ENCODE measurements around the gene KMT2C.

Gene KMT2C

DNA sequence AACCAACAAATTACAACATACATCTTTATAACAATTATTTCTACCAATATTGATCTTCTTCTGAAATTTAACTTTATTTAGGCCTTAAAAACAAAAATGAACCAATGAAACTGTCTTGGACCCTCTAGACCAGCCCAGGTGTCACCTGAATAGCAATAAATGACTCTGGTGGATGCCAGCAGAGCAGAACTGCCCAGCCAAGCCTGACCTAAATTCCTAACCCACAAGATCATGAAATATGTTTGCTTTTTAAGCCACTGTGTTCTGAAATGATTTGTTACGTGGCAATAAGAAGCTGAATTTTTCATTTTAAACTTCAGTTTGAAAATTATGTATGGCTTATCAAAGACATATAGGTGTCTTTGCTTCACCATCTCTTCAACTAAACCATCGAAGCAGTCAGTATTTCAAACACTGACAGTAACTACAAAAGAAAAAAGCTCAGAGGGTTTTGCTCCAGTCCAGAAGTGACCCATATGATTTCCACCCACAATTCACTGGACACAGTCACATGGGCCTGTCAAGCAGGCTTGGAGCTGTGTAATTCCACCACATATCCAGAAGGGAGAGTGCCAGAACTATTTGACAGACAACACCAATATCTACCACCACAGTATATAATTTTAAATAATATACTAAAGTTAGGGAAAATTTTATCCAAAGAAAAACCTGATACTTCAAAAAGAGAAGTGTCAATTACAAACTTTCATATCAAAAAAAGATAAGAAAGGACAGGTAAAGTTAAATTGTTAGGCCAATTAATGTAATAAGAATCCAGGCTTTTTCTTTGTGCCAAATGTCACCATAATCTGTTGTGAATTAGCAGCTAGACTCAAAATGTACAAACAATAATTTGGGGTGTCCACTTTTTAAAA, 94.5 kb downstream of the KMT2C start:
- H3K9ac ChIP-seq (ENCODE audit: low read length): peak overlapping the region; percentile 25
- peak overlapping the region; percentile 85 for H3K27ac ChIP-seq (ENCODE audit: low read depth, low read length)
- H3K79me2 ChIP-seq (ENCODE audit: insufficient read depth, low read length): peaks cover 96% of the 10 kb centered on the region

DNA sequence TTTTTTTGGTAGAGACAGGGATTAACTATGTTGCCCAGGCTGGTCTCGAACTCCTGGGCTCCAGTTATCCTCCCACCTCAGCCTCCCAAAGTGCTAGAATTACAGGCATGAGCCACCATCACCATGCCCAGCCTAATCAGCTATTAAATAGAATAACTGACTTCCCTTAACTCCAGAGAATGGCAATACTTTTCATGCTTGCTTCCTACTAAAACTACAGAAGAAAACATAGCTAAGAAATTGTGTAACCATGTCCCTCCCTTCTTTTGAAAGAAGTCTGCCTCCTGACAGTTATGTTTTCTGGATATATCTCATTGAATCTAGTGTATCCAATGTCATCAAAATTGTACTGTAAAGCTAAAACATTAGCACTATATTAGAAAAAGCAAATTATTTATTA, 95.6 kb downstream of the KMT2C start:
- H3K4me2 ChIP-seq (ENCODE audit: low read depth, low read length, poor library complexity, severe bottlenecking): peak overlapping the region; percentile 88
- no peak overlapping the region for H3K4me3 ChIP-seq (ENCODE audit: insufficient read depth, low read length, poor library complexity, severe bottlenecking)
- H3K9me3 ChIP-seq (ENCODE audit: insufficient read depth, low read length): no peaks in the 10 kb centered on the region
- peaks cover 97% of the 10 kb centered on the region for H3K79me2 ChIP-seq (ENCODE audit: insufficient read depth, low read length)
- no peaks in the 10 kb centered on the region for H3K9me2 ChIP-seq (replicated peaks; ENCODE audit: insufficient read depth, low read length)
- H3F3A ChIP-seq (ENCODE audit: insufficient read depth): peaks cover 56% of the 10 kb centered on the region
- no peaks in the 10 kb centered on the region for H3K27me3 ChIP-seq (ENCODE audit: low read length)
- H3K27ac ChIP-seq (ENCODE audit: low read depth, low read length): peak overlapping the region; percentile 85
- TF ChIP-seq, protein P1, sequence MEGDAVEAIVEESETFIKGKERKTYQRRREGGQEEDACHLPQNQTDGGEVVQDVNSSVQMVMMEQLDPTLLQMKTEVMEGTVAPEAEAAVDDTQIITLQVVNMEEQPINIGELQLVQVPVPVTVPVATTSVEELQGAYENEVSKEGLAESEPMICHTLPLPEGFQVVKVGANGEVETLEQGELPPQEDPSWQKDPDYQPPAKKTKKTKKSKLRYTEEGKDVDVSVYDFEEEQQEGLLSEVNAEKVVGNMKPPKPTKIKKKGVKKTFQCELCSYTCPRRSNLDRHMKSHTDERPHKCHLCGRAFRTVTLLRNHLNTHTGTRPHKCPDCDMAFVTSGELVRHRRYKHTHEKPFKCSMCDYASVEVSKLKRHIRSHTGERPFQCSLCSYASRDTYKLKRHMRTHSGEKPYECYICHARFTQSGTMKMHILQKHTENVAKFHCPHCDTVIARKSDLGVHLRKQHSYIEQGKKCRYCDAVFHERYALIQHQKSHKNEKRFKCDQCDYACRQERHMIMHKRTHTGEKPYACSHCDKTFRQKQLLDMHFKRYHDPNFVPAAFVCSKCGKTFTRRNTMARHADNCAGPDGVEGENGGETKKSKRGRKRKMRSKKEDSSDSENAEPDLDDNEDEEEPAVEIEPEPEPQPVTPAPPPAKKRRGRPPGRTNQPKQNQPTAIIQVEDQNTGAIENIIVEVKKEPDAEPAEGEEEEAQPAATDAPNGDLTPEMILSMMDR (IDR thresholded peaks at IDR 0.05; ENCODE audit: insufficient read depth, low read length, poor library complexity, severe bottlenecking): no peak
- TF ChIP-seq EZH2phosphoT487 (conservative IDR thresholded peaks at IDR 0.05; ENCODE audit: low read length): no peak
- no peaks in the 10 kb centered on the region for H3K36me3 ChIP-seq (ENCODE audit: low read length)
- peaks cover 40% of the 10 kb centered on the region for H4K20me1 ChIP-seq (ENCODE audit: low read depth, low read length)
- H3K9ac ChIP-seq (ENCODE audit: low read length): no peak overlapping the region
- no peak overlapping the region for H2AFZ ChIP-seq (ENCODE audit: low read depth, low read length, severe bottlenecking)

More for the DNA sequence above, 94.5 kb downstream of the KMT2C start:
- H3K4me3 ChIP-seq (ENCODE audit: insufficient read depth, low read length, poor library complexity, severe bottlenecking): peak overlapping the region; percentile 35
- no peaks in the 10 kb centered on the region for H3K27me3 ChIP-seq (ENCODE audit: low read length)
- H3K4me2 ChIP-seq (ENCODE audit: low read depth, low read length, poor library complexity, severe bottlenecking): peak overlapping the region; percentile 88
- peaks cover 56% of the 10 kb centered on the region for H3F3A ChIP-seq (ENCODE audit: insufficient read depth)
- TF ChIP-seq, protein P1 (IDR thresholded peaks at IDR 0.05; ENCODE audit: insufficient read depth, low read length, poor library complexity, severe bottlenecking): no peak
- no peak for TF ChIP-seq EZH2phosphoT487 (conservative IDR thresholded peaks at IDR 0.05; ENCODE audit: low read length)
- H2AFZ ChIP-seq (ENCODE audit: low read depth, low read length, severe bottlenecking): no peak overlapping the region
- H4K20me1 ChIP-seq (ENCODE audit: low read depth, low read length): peaks cover 29% of the 10 kb centered on the region
- no peaks in the 10 kb centered on the region for H3K9me3 ChIP-seq (ENCODE audit: insufficient read depth, low read length)
- no peaks in the 10 kb centered on the region for H3K9me2 ChIP-seq (replicated peaks; ENCODE audit: insufficient read depth, low read length)
- no peaks in the 10 kb centered on the region for H3K36me3 ChIP-seq (ENCODE audit: low read length)

DNA sequence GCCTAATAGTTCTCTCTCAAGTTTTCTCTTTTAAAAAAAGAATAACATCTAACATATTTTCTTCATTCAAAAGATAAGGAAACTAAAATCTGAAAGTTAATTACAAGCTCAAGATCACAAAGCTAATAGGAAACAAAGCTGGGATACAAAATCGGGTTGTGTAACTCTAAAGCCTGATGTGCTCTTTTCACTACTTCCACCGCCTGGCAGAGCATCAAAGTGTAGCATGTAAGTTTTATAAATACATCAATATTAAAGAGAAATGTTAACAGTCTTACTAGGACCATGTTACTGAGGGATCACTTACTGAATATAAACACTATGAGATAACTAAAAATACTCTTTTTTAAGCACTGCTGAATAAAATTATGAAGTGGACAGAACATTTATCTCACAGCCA, 97.2 kb downstream of the KMT2C start:
- Histone ChIP-seq H3K79me2 (ENCODE audit: insufficient read depth, low read length) (peaks cover 97% of the 10 kb centered on the region), H3K27me3 (ENCODE audit: low read length) (no peaks in the 10 kb centered on the region), H3K27ac (ENCODE audit: low read depth, low read length) (0 out of 2 replicates have a peak overlapping the region, but pooled peaks have one; percentile 27), H3K4me3 (ENCODE audit: insufficient read depth, low read length, poor library complexity, severe bottlenecking) (no peak overlapping the region), H3K9me2 (replicated peaks; ENCODE audit: insufficient read depth, low read length) (no peaks in the 10 kb centered on the region), H3K4me2 (ENCODE audit: low read depth, low read length, poor library complexity, severe bottlenecking) (peak overlapping the region; percentile 5), H2AFZ (ENCODE audit: low read depth, low read length, severe bottlenecking) (no peak overlapping the region), H4K20me1 (ENCODE audit: low read depth, low read length) (peaks cover 40% of the 10 kb centered on the region), H3K9me3 (ENCODE audit: insufficient read depth, low read length) (no peaks in the 10 kb centered on the region), H3F3A (ENCODE audit: insufficient read depth) (peaks cover 47% of the 10 kb centered on the region), H3K9ac (ENCODE audit: low read length) (no peak overlapping the region), H3K36me3 (ENCODE audit: low read length) (no peaks in the 10 kb centered on the region)
- no peak for TF ChIP-seq EZH2phosphoT487 (conservative IDR thresholded peaks at IDR 0.05; ENCODE audit: low read length)
- TF ChIP-seq, protein P1 (IDR thresholded peaks at IDR 0.05; ENCODE audit: insufficient read depth, low read length, poor library complexity, severe bottlenecking): no peak
